Tibial nerve (tissue), 4 donors: ENCODE data around the gene BRMS1. TPM values are rescaled to one million over a fixed set of nuclear protein-coding genes. Genes with fewer than 3 reads are reported as not detected.
A peak's percentile ranks its signal among the peaks of the same experiment; 100 is the strongest.

Experiments used
- DNase-seq, 2 donors: peaks; one replicate each; pipeline ENCODE4 v3.0.0-alpha.2; 2019; ENCODE audit warnings: low spot score in 2 of 2
- H3K27ac ChIP-seq, 4 donors: fragments of 200-600 bp; sonication (generic) in 3 of 4; one replicate each; pipeline ENCODE4 v1.5.1; 2017 to 2019; ENCODE audit warnings: mild to moderate bottlenecking in 1 of 4
- H3K27me3 ChIP-seq, 2 donors: fragments of 200-600 bp; sonication (generic) in 1 of 2; one replicate each; pipeline versions ENCODE4 v1.5.1 to v1.6.0; 2017 to 2019
- H3K36me3 ChIP-seq, 3 donors: fragments of 200-600 bp; sonication (generic); one replicate each; pipeline ENCODE4 v1.5.1; 2018 to 2019
- H3K4me1 ChIP-seq, 4 donors: fragments of 200-600 bp; sonication (generic) in 3 of 4; one replicate each; pipeline ENCODE4 v1.5.1; 2017 to 2019
- H3K4me3 ChIP-seq, 4 donors: fragments of 200-600 bp; sonication (generic) in 3 of 4; one replicate each; pipeline ENCODE4 v1.5.1; 2017 to 2019; ENCODE audit warnings: mild to moderate bottlenecking in 1 of 4, moderate library complexity in 1 of 4
- H3K9me3 ChIP-seq, 4 donors: fragments of 200-600 bp; sonication (generic) in 3 of 4; one replicate each; pipeline ENCODE4 v1.5.1; 2017 to 2019
- EP300 ChIP-seq, 2 donors: sonication (generic); formaldehyde crosslinking; IDR thresholded peaks; one replicate each; pipeline ENCODE4 v1.6.1; 2017; ENCODE audit warnings: antibody characterized with exemption in 2 of 2, mild to moderate bottlenecking in 1 of 2
- POLR2A ChIP-seq, 2 donors: fragments of 450-650 bp; IDR thresholded peaks; one replicate each; pipeline ENCODE4 v1.6.1; 2017; ENCODE audit warnings: antibody characterized with exemption in 2 of 2, mild to moderate bottlenecking in 2 of 2, moderate library complexity in 2 of 2
- WGBS, 2 donors: methylation state at CpG; one replicate each; pipeline ENCODE4 v1.1.5; 2018; 5-methylcytosine and 5-hydroxymethylcytosine counted together
- total RNA-seq, 4 donors: library from RNA; depleted of rRNA; stranded (reverse); fragments of >200 nt; gene quantifications; one replicate each; pipeline ENCODE4 v1.1.0, GENCODE V29; 2016
- TF ChIP-seq, protein P1 (sequence below), 5 experiments: fragments of 200-600 bp in 3 of 5; fragments of 450-650 bp in 2 of 5; sonication (generic) in 3 of 5; IDR thresholded peaks; one replicate each; pipeline ENCODE4 v1.5.1; 2016 to 2019; ENCODE audit warnings: antibody characterized with exemption in 5 of 5, mild to moderate bottlenecking in 3 of 5, moderate library complexity in 2 of 5

The BRMS1 gene
- total RNA-seq, 4 donors from 2014 or later: 27.2 to 44.7 (median 34.8) TPM

DNA sequence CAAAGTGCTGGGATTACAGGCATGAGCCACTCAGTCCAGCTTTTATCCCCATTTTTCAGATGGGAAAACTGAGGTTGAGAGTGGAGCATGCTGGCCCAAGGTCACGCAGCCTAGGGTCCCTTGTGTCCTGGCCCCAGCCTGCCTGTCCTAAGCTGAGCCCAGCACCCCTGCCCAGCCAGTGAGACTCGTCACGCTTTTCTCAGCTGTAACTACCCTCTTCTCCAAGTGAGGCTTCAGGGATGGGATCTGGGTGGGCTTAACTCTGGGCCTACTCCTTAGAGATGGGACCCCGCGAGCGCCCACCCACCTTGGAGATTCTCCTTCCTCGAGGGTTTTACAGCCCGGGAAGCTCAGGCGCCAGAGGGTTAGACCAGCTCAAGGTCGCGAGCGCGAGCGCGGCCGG lies 53.6 kb downstream of the BRMS1 start:
- Histone ChIP-seq H3K36me3 (peaks cover 0 to 5% (median 0%) of the 10 kb centered on the region in 3 donors), H3K9me3 (no peaks in the 10 kb centered on the region), H3K4me1 (peaks cover 0 to 45% (median 25%) of the 10 kb centered on the region in 4 donors), H3K27me3 (peaks cover 0 to 37% of the 10 kb centered on the region in 2 donors), H3K4me3 (no peak overlapping the region), H3K27ac (no peak overlapping the region)
- 19% methylated on average over 9 to 16 of the region's 16 CpGs for WGBS, 2 donors
- no peak for DNase-seq
- no peak for TF ChIP-seq EP300 (IDR thresholded peaks at IDR 0.05)
- TF ChIP-seq POLR2A (IDR thresholded peaks at IDR 0.05): no peak
- TF ChIP-seq, protein P1, sequence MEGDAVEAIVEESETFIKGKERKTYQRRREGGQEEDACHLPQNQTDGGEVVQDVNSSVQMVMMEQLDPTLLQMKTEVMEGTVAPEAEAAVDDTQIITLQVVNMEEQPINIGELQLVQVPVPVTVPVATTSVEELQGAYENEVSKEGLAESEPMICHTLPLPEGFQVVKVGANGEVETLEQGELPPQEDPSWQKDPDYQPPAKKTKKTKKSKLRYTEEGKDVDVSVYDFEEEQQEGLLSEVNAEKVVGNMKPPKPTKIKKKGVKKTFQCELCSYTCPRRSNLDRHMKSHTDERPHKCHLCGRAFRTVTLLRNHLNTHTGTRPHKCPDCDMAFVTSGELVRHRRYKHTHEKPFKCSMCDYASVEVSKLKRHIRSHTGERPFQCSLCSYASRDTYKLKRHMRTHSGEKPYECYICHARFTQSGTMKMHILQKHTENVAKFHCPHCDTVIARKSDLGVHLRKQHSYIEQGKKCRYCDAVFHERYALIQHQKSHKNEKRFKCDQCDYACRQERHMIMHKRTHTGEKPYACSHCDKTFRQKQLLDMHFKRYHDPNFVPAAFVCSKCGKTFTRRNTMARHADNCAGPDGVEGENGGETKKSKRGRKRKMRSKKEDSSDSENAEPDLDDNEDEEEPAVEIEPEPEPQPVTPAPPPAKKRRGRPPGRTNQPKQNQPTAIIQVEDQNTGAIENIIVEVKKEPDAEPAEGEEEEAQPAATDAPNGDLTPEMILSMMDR (IDR thresholded peaks at IDR 0.05): no peak

- Histone ChIP-seq H3K4me1 (peaks cover 0 to 55% (median 25%) of the 10 kb centered on the region in 4 donors), H3K27ac (no peak overlapping the region), H3K9me3 (no peaks in the 10 kb centered on the region), H3K36me3 (peaks cover 0 to 13% (median 0%) of the 10 kb centered on the region in 3 donors), H3K27me3 (peaks cover 0 to 37% of the 10 kb centered on the region in 2 donors), H3K4me3 (no peak overlapping the region)
- WGBS, 2 donors: 73% methylated on average over 2 of the region's 2 CpGs
- DNase-seq: no peak
- TF ChIP-seq, protein P1 (IDR thresholded peaks at IDR 0.05): no peak
- TF ChIP-seq EP300 (IDR thresholded peaks at IDR 0.05) (no peak), POLR2A (IDR thresholded peaks at IDR 0.05) (no peak)
Observed at GRCh38 chr11:66290330-66290621, 54.6 kb downstream of the BRMS1 start.

DNA sequence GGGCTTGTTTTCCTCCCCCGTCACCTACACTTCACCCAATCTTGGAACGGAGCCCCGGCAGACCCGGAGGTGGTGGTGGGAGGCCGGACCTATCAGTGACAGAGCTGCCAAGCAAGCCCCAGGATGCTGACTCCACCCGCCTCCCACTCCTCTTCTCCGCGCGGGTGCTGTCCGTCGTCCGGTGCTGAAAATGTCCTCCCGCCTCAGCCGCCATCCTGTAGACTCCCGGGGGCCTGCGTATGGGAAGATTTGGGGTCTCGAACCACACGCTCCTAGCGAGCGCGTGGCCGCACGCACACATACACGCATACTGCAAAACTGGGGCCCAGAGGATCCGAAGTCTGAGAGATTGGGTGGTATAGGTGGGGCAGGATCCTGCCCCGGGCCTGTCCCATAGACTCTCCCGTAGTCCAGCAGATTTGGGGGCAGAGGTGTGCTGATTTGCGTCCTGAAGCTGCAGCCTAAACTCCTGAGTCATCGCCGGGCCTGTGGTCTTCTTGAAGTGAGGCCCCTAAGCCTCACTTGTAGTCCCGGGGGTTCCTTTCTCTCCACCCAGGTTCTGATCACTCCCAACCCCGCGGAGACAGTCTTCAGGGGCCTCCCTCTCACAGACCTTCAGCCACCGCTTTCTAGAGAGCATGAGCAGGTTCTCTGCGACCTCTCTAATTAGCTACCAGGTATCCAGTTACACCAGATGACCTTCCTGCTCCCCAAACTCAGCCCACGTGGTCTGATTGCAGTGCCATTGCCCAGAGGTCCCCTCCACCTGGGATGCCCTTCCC lies 55.2 kb downstream of the BRMS1 start:
- Histone ChIP-seq H3K27me3 (peaks cover 0 to 37% of the 10 kb centered on the region in 2 donors), H3K36me3 (peaks cover 0 to 19% (median 0%) of the 10 kb centered on the region in 3 donors), H3K27ac (peak overlapping the region; percentile 90 to 97 (median 94)), H3K4me3 (peak overlapping the region; percentile 63 to 88 (median 83)), H3K9me3 (no peaks in the 10 kb centered on the region), H3K4me1 (peaks cover 0 to 60% (median 25%) of the 10 kb centered on the region in 4 donors)
- no peak for TF ChIP-seq EP300 (IDR thresholded peaks at IDR 0.05)
- no peak for TF ChIP-seq POLR2A (IDR thresholded peaks at IDR 0.05)
- TF ChIP-seq, protein P1 (IDR thresholded peaks at IDR 0.05): no peak
- peak; percentile 43 to 64 for DNase-seq
- WGBS, 2 donors: 10% methylated on average over 34 to 35 of the region's 36 CpGs

DNA sequence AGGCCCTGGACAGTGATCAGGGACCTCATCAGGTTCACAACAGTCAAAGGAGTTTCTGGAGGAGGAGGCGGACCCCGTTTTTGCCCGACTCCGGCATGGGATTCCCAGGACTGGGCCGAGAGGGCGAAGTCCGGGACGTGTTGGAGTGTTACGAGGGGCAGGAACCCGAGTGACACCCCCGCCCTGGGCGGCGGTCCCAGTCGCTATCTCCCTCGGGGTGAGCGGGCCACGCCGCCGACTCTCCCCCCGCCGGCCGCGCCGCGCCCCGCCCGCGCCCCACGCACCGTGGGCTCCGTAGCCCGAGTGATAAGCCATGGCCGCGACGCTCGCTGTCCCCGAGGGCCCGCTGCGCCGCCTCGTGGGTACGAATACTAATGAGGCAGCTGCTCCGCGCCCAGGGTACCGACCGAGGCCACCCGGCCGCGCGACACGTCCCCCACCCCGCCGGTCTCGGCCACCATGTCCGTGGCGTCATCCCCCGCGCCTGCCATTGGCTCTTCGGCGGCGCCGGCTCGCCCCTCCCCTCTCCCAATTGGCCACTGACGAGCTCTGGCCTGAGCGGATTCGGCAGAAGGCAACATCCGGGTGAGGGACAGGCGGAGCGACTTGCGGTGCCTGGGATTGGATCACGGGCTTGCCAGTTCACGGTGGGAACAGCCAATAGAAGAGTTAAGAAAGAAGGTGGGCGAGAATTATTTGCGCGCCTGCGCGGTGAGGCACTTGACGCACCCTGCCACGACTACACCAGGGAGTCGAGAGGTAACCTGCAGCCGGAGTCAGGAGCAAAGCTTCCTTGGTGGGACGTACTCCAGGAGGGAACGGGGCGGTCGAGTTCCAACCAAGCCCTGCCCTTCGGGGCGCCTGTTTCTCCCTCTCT lies 56.0 kb downstream of the BRMS1 start, which contains the start of gene YIF1A:
YIF1A (minus strand) TSS at position 473 of the 877 bp plus-strand sequence; CDS start at position 315, 158 bp downstream.
- 1% methylated on average over 28 to 63 of the region's 87 CpGs for WGBS, 2 donors
- DNase-seq: peak; percentile 95 to 97
- Histone ChIP-seq H3K4me3 (peak within 1 kb of the TSS; percentile 65 to 88 (median 83)), H3K27me3 (peaks cover 0 to 30% of the 10 kb centered on the region in 2 donors), H3K4me1 (peaks cover 0 to 61% (median 25%) of the 10 kb centered on the region in 4 donors), H3K9me3 (no peaks in the 10 kb centered on the region), H3K27ac (peak within 1 kb of the TSS; percentile 90 to 97 (median 96)), H3K36me3 (peaks cover 0 to 27% (median 0%) of the 10 kb centered on the region in 3 donors)
- TF ChIP-seq, protein P1 (IDR thresholded peaks at IDR 0.05): peak in 2 of 5 experiments; percentile 32 to 63
- TF ChIP-seq POLR2A (IDR thresholded peaks at IDR 0.05) (peak; percentile 93 to 97), EP300 (IDR thresholded peaks at IDR 0.05) (peak; percentile 75 to 96)
